ENCODE results near the gene NUP50.

Gene NUP50

GRCh38 chr22:45196926-45197605 lies 33.3 kb downstream of the NUP50 start:
- no peak for DNase-seq

- no peak for DNase-seq
These were observed 34.1 kb downstream of the NUP50 start for GRCh38 chr22:45197606-45198462.

- no peak for DNase-seq
These were observed 34.7 kb downstream of the NUP50 start for GRCh38 chr22:45198463-45198795.

GRCh38 chr22:45199723-45200122 lies 36.0 kb downstream of the NUP50 start:
- DNase-seq: no peak

- no peak for DNase-seq
These were observed 36.5 kb downstream of the NUP50 start for GRCh38 chr22:45200230-45200629.

- DNase-seq: no peak
These were observed 37.3 kb downstream of the NUP50 start for GRCh38 chr22:45200860-45201511.

- no peak for DNase-seq
These were observed 38.1 kb downstream of the NUP50 start for GRCh38 chr22:45201678-45202332.

GRCh38 chr22:45202333-45203149 lies 38.8 kb downstream of the NUP50 start:
- DNase-seq: no peak

GRCh38 chr22:45203150-45203951 lies 39.6 kb downstream of the NUP50 start:
- no peak for DNase-seq

GRCh38 chr22:45204241-45204640 lies 40.5 kb downstream of the NUP50 start:
- no peak for DNase-seq

- no peak for DNase-seq
These were observed 41.1 kb downstream of the NUP50 start for GRCh38 chr22:45204819-45205218.

- no peak for DNase-seq
These were observed 41.7 kb downstream of the NUP50 start for GRCh38 chr22:45205276-45205925.

- no peak for DNase-seq
These were observed 42.5 kb downstream of the NUP50 start for GRCh38 chr22:45206233-45206632.

- no peak for DNase-seq
These were observed 43.8 kb downstream of the NUP50 start for GRCh38 chr22:45207533-45207932.

GRCh38 chr22:45207981-45208664 lies 44.4 kb downstream of the NUP50 start:
- no peak for DNase-seq

- no peak for DNase-seq
These were observed 44.9 kb downstream of the NUP50 start for GRCh38 chr22:45208696-45208992.

GRCh38 chr22:45208993-45209838 lies 45.5 kb downstream of the NUP50 start:
- no peak for DNase-seq

GRCh38 chr22:45210174-45210573 lies 46.4 kb downstream of the NUP50 start:
- DNase-seq: no peak

GRCh38 chr22:45210577-45210976 lies 46.9 kb downstream of the NUP50 start:
- DNase-seq: no peak

- no peak for DNase-seq
These were observed 47.3 kb downstream of the NUP50 start for GRCh38 chr22:45210991-45211390.

Measured in NK-92 treated with Interleukin-12 subunit alpha and Interleukin-12 subunit beta, amount 100 ng/mL, for 24 hours (cell line).